Measurements from ENCODE around the gene CDKL1.
"Not testable (repeated sequence)": the region's sequence is repeated elsewhere in the genome, so short reads cannot be mapped to it uniquely, and the experiment has no call there.

CDKL1 gene

GRCh38 chr14:50359631-50360030 is 37.0 kb downstream of the CDKL1 start:
- DNase-seq (ENCODE audit: low read depth in 4 of 4, low spot score in 1 of 4) = no peak

- DNase-seq (ENCODE audit: low read depth in 4 of 4, low spot score in 1 of 4) = no peak
These were observed 38.8 kb downstream of the CDKL1 start for GRCh38 chr14:50357753-50358395.

GRCh38 chr14:50357124-50357523 is 39.6 kb downstream of the CDKL1 start:
- no peak for DNase-seq (ENCODE audit: low read depth in 4 of 4, low spot score in 1 of 4)

- not testable (repeated sequence) for DNase-seq (ENCODE audit: low read depth in 4 of 4, low spot score in 1 of 4)
These were observed 40.4 kb downstream of the CDKL1 start for GRCh38 chr14:50356283-50356682.

GRCh38 chr14:50355692-50356091 is 41.0 kb downstream of the CDKL1 start:
- no peak for DNase-seq (ENCODE audit: low read depth in 4 of 4, low spot score in 1 of 4)

GRCh38 chr14:50354527-50354926 is 42.2 kb downstream of the CDKL1 start:
- DNase-seq (ENCODE audit: low read depth in 4 of 4, low spot score in 1 of 4) = no peak

- no peak for DNase-seq (ENCODE audit: low read depth in 4 of 4, low spot score in 1 of 4)
These were observed 43.6 kb downstream of the CDKL1 start for GRCh38 chr14:50353126-50353525.

- DNase-seq (ENCODE audit: low read depth in 4 of 4, low spot score in 1 of 4) = no peak
These were observed 44.1 kb downstream of the CDKL1 start for GRCh38 chr14:50352584-50352983.

- no peak for DNase-seq (ENCODE audit: low read depth in 4 of 4, low spot score in 1 of 4)
These were observed 45.7 kb downstream of the CDKL1 start for GRCh38 chr14:50350975-50351374.

- DNase-seq (ENCODE audit: low read depth in 4 of 4, low spot score in 1 of 4) = no peak
These were observed 47.7 kb downstream of the CDKL1 start for GRCh38 chr14:50348933-50349332.

GRCh38 chr14:50347521-50347920 is 49.2 kb downstream of the CDKL1 start:
- no peak for DNase-seq (ENCODE audit: low read depth in 4 of 4, low spot score in 1 of 4)

GRCh38 chr14:50345846-50346422 is 50.7 kb downstream of the CDKL1 start:
- DNase-seq (ENCODE audit: low read depth in 4 of 4, low spot score in 1 of 4) = no peak

- no peak for DNase-seq (ENCODE audit: low read depth in 4 of 4, low spot score in 1 of 4)
These were observed 51.7 kb downstream of the CDKL1 start for GRCh38 chr14:50344876-50345563.

- DNase-seq (ENCODE audit: low read depth in 4 of 4, low spot score in 1 of 4) = peak; percentile 33 to 73 (median 50)
These were observed 52.4 kb downstream of the CDKL1 start for GRCh38 chr14:50344116-50344775.

GRCh38 chr14:50343434-50343833 is 53.2 kb downstream of the CDKL1 start:
- DNase-seq (ENCODE audit: low read depth in 4 of 4, low spot score in 1 of 4) = no peak

GRCh38 chr14:50342221-50343078 is 54.2 kb downstream of the CDKL1 start:
- peak in 1 of 4 experiments; percentile 16 for DNase-seq (ENCODE audit: low read depth in 4 of 4, low spot score in 1 of 4)

- no peak for DNase-seq (ENCODE audit: low read depth in 4 of 4, low spot score in 1 of 4)
These were observed 55.7 kb downstream of the CDKL1 start for GRCh38 chr14:50340963-50341362.

- DNase-seq (ENCODE audit: low read depth in 4 of 4, low spot score in 1 of 4) = no peak
These were observed 56.6 kb downstream of the CDKL1 start for GRCh38 chr14:50340045-50340444.

- DNase-seq (ENCODE audit: low read depth in 4 of 4, low spot score in 1 of 4) = no peak
These were observed 57.4 kb downstream of the CDKL1 start for GRCh38 chr14:50339178-50339804.

- DNase-seq (ENCODE audit: low read depth in 4 of 4, low spot score in 1 of 4) = no peak
These were observed 58.1 kb downstream of the CDKL1 start for GRCh38 chr14:50338587-50338986.
